GM18508 (cell line): ENCODE results near the gene AHSA1.

Experiments
- ATAC-seq: cut with Tn5 transposase; IDR thresholded peaks from one replicate; pipeline ENCODE4 v1.9.1; 2021; ENCODE audit warnings: moderate number of reproducible peaks; ENCODE audit not compliant: insufficient read depth, unreplicated experiment

AHSA1 gene

GRCh38 chr14:77507762-77508161 is 49.9 kb downstream of the AHSA1 start:
- ATAC-seq, result no peak

- no peak for ATAC-seq
Observed at GRCh38 chr14:77508249-77508648, 50.4 kb downstream of the AHSA1 start.

DNA sequence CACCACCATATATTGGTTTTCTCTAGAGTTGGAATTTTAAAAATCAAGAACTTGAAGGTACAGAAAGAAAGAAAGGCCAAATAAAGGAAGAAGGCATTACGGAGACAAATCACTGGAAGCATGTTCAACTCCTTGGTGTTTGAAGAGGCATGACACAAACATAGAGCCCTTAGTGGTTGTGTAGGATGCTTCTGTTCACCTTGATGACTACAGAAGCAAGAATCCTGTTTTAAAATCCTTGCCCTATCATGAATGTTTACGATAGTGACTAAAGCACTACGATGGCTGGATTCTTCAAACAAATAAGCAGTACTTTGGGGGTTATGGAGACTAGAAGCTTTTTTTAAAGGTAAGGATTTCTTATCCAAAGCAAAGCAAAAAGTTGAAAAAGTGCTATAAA is 51.0 kb downstream of the AHSA1 start:
- no peak for ATAC-seq

GRCh38 chr14:77509366-77509765 is 51.5 kb downstream of the AHSA1 start:
- no peak for ATAC-seq

- ATAC-seq, result no peak
Observed at GRCh38 chr14:77511486-77512162, 53.7 kb downstream of the AHSA1 start.

DNA sequence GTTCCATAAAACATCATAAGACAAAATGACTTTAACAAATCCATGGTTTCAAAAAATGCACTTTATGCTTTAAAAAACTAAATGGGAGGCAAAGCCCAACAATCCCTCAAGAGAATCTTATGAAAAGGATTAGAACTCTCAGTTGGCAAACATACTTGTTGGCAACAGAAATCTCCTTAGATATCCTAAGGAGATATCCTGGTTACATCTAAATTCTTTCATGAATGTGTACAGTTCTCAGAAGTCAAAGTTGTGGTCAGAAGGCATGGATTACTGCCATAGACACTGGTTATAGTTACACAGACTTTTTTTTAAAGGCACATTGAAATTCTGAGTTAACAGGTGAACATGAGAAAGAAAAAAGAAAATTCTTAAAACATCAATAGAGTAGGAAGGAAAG is 58.2 kb downstream of the AHSA1 start:
- ATAC-seq, result no peak
